ENCODE measurements around the gene OASL.
A peak's percentile ranks its signal among the peaks of the same experiment; 100 is the strongest.

OASL gene

GRCh38 chr12:120980800-120981368 is 58.2 kb downstream of the OASL start:
- no peak for TF ChIP-seq TAF1 (IDR thresholded peaks at IDR 0.05; ENCODE audit: borderline replicate concordance, insufficient read depth, low read length)
- TF ChIP-seq FOXP2 (optimal IDR thresholded peaks at IDR 0.05; ENCODE audit: borderline replicate concordance, extremely low read depth, extremely low read length, insufficient read depth), result no peak
- TF ChIP-seq, protein P1, sequence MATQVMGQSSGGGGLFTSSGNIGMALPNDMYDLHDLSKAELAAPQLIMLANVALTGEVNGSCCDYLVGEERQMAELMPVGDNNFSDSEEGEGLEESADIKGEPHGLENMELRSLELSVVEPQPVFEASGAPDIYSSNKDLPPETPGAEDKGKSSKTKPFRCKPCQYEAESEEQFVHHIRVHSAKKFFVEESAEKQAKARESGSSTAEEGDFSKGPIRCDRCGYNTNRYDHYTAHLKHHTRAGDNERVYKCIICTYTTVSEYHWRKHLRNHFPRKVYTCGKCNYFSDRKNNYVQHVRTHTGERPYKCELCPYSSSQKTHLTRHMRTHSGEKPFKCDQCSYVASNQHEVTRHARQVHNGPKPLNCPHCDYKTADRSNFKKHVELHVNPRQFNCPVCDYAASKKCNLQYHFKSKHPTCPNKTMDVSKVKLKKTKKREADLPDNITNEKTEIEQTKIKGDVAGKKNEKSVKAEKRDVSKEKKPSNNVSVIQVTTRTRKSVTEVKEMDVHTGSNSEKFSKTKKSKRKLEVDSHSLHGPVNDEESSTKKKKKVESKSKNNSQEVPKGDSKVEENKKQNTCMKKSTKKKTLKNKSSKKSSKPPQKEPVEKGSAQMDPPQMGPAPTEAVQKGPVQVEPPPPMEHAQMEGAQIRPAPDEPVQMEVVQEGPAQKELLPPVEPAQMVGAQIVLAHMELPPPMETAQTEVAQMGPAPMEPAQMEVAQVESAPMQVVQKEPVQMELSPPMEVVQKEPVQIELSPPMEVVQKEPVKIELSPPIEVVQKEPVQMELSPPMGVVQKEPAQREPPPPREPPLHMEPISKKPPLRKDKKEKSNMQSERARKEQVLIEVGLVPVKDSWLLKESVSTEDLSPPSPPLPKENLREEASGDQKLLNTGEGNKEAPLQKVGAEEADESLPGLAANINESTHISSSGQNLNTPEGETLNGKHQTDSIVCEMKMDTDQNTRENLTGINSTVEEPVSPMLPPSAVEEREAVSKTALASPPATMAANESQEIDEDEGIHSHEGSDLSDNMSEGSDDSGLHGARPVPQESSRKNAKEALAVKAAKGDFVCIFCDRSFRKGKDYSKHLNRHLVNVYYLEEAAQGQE (IDR thresholded peaks at IDR 0.05; ENCODE audit: insufficient read depth in 1 of 2, low read depth in 2 of 2, low read length in 2 of 2), result no peak
- no peak for TF ChIP-seq SIN3A (IDR thresholded peaks at IDR 0.05; ENCODE audit: borderline replicate concordance, insufficient read depth, low read length)
- no peak for TF ChIP-seq POLR2AphosphoS5 (IDR thresholded peaks at IDR 0.05; ENCODE audit: low read depth, low read length)

DNA sequence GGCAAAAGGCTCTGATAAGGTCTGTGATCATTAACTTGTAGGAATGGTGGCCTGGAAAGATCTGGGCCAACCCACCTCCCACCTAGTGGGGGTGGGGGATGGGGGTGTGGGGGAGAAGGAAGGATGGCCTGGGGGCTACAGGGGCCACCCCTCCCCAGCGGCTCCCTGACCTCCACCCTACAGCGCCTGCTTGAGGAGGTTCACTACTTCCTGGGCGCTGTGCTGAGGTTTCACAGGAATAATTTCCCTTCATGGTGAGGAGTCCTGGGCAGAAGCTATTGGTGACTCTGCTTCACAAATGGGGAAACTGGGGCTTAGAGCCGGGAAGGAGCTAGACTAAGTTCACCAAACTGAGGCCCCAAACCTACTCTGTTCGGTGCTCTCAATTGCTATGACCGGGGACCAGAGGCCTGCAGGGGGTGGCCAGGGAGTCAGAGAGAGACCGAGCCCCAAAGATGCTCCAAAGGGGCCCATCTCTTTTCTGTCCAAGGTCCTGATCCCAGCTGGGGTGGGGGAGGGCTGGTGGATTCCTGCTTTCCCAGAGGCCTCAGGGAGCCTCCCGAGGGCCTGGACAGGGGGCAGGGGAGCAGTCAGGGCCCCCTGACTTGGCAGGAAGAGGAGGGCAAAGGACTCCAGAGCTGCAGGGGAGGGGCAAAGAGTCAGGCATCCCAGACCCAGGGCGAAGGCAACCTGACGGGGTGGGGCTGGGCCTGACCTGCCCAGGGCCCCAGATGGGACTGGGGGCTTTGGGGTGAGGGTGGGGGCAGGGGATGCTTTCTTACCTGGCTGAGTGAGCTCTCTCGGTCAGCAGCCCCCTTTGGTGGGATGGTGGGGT is 59.0 kb downstream of the OASL start:
- no peak for TF ChIP-seq FOXP2 (optimal IDR thresholded peaks at IDR 0.05; ENCODE audit: borderline replicate concordance, extremely low read depth, extremely low read length, insufficient read depth)
- TF ChIP-seq, protein P1 (IDR thresholded peaks at IDR 0.05; ENCODE audit: insufficient read depth in 1 of 2, low read depth in 2 of 2, low read length in 2 of 2), result peak in 1 of 2 experiments; percentile 84; a peak in 2 of 4 replicates

GRCh38 chr12:120979220-120979861 is 59.7 kb downstream of the OASL start:
- TF ChIP-seq TAF1 (IDR thresholded peaks at IDR 0.05; ENCODE audit: borderline replicate concordance, insufficient read depth, low read length) (no peak), POLR2AphosphoS5 (IDR thresholded peaks at IDR 0.05; ENCODE audit: low read depth, low read length) (no peak), SIN3A (IDR thresholded peaks at IDR 0.05; ENCODE audit: borderline replicate concordance, insufficient read depth, low read length) (no peak), FOXP2 (optimal IDR thresholded peaks at IDR 0.05; ENCODE audit: borderline replicate concordance, extremely low read depth, extremely low read length, insufficient read depth) (no peak)
- TF ChIP-seq, protein P1 (IDR thresholded peaks at IDR 0.05; ENCODE audit: insufficient read depth in 1 of 2, low read depth in 2 of 2, low read length in 2 of 2), result no peak

GRCh38 chr12:120978296-120979219 is 60.5 kb downstream of the OASL start, which contains the start of gene HNF1A:
HNF1A (plus strand) TSS chr12:120978543; CDS start chr12:120978769, 226 bp downstream.
- no peak for TF ChIP-seq POLR2AphosphoS5 (IDR thresholded peaks at IDR 0.05; ENCODE audit: low read depth, low read length)
- TF ChIP-seq TAF1 (IDR thresholded peaks at IDR 0.05; ENCODE audit: borderline replicate concordance, insufficient read depth, low read length), result no peak
- TF ChIP-seq FOXP2 (optimal IDR thresholded peaks at IDR 0.05; ENCODE audit: borderline replicate concordance, extremely low read depth, extremely low read length, insufficient read depth), result no peak
- TF ChIP-seq, protein P1 (IDR thresholded peaks at IDR 0.05; ENCODE audit: insufficient read depth in 1 of 2, low read depth in 2 of 2, low read length in 2 of 2), result no peak
- no peak for TF ChIP-seq SIN3A (IDR thresholded peaks at IDR 0.05; ENCODE audit: borderline replicate concordance, insufficient read depth, low read length)

Data from PFSK-1 (cell line).